ENCODE measurements around the gene NUDT4. TPM values are rescaled to one million over a fixed set of nuclear protein-coding genes. Genes with fewer than 3 reads are reported as not detected.

Gene NUDT4
- total RNA-seq: 410 TPM
- long read RNA-seq, full-length matches to known transcripts: 2,889 of 3,056 reads
- long read RNA-seq, partial matches to known transcripts: 73 of 3,056 reads
- long read RNA-seq, other reads (novel, unspliced or antisense): 94 of 3,056 reads

GRCh38 chr12:93377252-93378195 lies at the start of gene NUDT4:
TSS of gene NUDT4 (plus strand) at chr12:93377925. CDS start at chr12:93378323, 398 bp downstream.
- DNase-seq (peak; percentile 99), ATAC-seq (ENCODE audit: poor library complexity) (peak; percentile 89)
- intact Hi-C loops (cut with DNase I): loop anchor here (5.0 kb wide), 1 partner anchor 75 kb away; no protein-coding TSS in a partner anchor

- DNase-seq (no peak), ATAC-seq (ENCODE audit: poor library complexity) (no peak)
- intact Hi-C loops (cut with DNase I): no loop called here
These were observed 44.7 kb upstream of the NUDT4 start for GRCh38 chr12:93333054-93333453.

- intact Hi-C loops (cut with DNase I): no loop called here
- ATAC-seq (ENCODE audit: poor library complexity) (no peak), DNase-seq (no peak)
These were observed 43.9 kb upstream of the NUDT4 start for GRCh38 chr12:93333828-93334227.

GRCh38 chr12:93335603-93336162 lies 42.0 kb upstream of the NUDT4 start:
- peak; percentile 18 for ATAC-seq (ENCODE audit: poor library complexity)
- no peak for DNase-seq
- intact Hi-C loops (cut with DNase I): no loop called here

GRCh38 chr12:93336291-93336741 lies 41.4 kb upstream of the NUDT4 start:
- ATAC-seq (ENCODE audit: poor library complexity): peak; percentile 61
- DNase-seq: no peak
- intact Hi-C loops (cut with DNase I): no loop called here

- DNase-seq (no peak), ATAC-seq (ENCODE audit: poor library complexity) (no peak)
- intact Hi-C loops (cut with DNase I): no loop called here
These were observed 39.1 kb upstream of the NUDT4 start for GRCh38 chr12:93338598-93338997.

GRCh38 chr12:93339695-93340094 lies 38.0 kb upstream of the NUDT4 start:
- intact Hi-C loops (cut with DNase I): no loop called here
- DNase-seq (no peak), ATAC-seq (ENCODE audit: poor library complexity) (no peak)

GRCh38 chr12:93341409-93342049 lies 36.2 kb upstream of the NUDT4 start:
- intact Hi-C loops (cut with DNase I): no loop called here
- ATAC-seq (ENCODE audit: poor library complexity) (no peak), DNase-seq (no peak)

GRCh38 chr12:93347054-93347785 lies 30.5 kb upstream of the NUDT4 start:
- intact Hi-C loops (cut with DNase I): no loop called here
- DNase-seq (no peak), ATAC-seq (ENCODE audit: poor library complexity) (no peak)

GRCh38 chr12:93348575-93349435 lies 28.9 kb upstream of the NUDT4 start:
- intact Hi-C loops (cut with DNase I): no loop called here
- DNase-seq: no peak
- ATAC-seq (ENCODE audit: poor library complexity): peak; percentile 71

- ATAC-seq (ENCODE audit: poor library complexity): no peak
- intact Hi-C loops (cut with DNase I): no loop called here
These were observed 26.0 kb upstream of the NUDT4 start for GRCh38 chr12:93351726-93352125.

GRCh38 chr12:93352321-93352720 lies 25.4 kb upstream of the NUDT4 start:
- intact Hi-C loops (cut with DNase I): no loop called here
- ATAC-seq (ENCODE audit: poor library complexity): no peak
- DNase-seq: no peak

More at GRCh38 chr12:93351726-93352125, 26.0 kb upstream of the NUDT4 start:
- DNase-seq: no peak

GRCh38 chr12:93356214-93356613 lies 21.5 kb upstream of the NUDT4 start:
- ATAC-seq (ENCODE audit: poor library complexity) (no peak), DNase-seq (no peak)
- intact Hi-C loops (cut with DNase I): no loop called here

- intact Hi-C loops (cut with DNase I): no loop called here
- ATAC-seq (ENCODE audit: poor library complexity): no peak
These were observed 19.7 kb upstream of the NUDT4 start for GRCh38 chr12:93358058-93358457.

GRCh38 chr12:93358821-93359220 lies 18.9 kb upstream of the NUDT4 start:
- intact Hi-C loops (cut with DNase I): no loop called here
- DNase-seq (no peak), ATAC-seq (ENCODE audit: poor library complexity) (no peak)

More at GRCh38 chr12:93358058-93358457, 19.7 kb upstream of the NUDT4 start:
- no peak for DNase-seq

GRCh38 chr12:93360688-93361087 lies 17.0 kb upstream of the NUDT4 start:
- intact Hi-C loops (cut with DNase I): no loop called here
- DNase-seq (no peak), ATAC-seq (ENCODE audit: poor library complexity) (no peak)

GRCh38 chr12:93361151-93361919 lies 16.4 kb upstream of the NUDT4 start:
- intact Hi-C loops (cut with DNase I): no loop called here
- DNase-seq (peak; percentile 79), ATAC-seq (ENCODE audit: poor library complexity) (peak; percentile 96)

Data from Right ventricle myocardium superior (tissue), 1 donor.